Skeletal muscle cell (primary cell): ENCODE data around the gene P2RX5.
A peak's percentile ranks its signal among the peaks of the same experiment; 100 is the strongest.

Experiments used
- DNase-seq: peaks from one replicate; pipeline ENCODE4 v3.0.0-alpha.2; 2010; ENCODE audit warnings: low read depth
- H3K4me3 ChIP-seq: 2 replicates; pipeline ENCODE4 v1.5.1; 2011; ENCODE audit warnings: low read depth, mild to moderate bottlenecking, control low read depth, low read length, moderate library complexity

Gene P2RX5

DNA sequence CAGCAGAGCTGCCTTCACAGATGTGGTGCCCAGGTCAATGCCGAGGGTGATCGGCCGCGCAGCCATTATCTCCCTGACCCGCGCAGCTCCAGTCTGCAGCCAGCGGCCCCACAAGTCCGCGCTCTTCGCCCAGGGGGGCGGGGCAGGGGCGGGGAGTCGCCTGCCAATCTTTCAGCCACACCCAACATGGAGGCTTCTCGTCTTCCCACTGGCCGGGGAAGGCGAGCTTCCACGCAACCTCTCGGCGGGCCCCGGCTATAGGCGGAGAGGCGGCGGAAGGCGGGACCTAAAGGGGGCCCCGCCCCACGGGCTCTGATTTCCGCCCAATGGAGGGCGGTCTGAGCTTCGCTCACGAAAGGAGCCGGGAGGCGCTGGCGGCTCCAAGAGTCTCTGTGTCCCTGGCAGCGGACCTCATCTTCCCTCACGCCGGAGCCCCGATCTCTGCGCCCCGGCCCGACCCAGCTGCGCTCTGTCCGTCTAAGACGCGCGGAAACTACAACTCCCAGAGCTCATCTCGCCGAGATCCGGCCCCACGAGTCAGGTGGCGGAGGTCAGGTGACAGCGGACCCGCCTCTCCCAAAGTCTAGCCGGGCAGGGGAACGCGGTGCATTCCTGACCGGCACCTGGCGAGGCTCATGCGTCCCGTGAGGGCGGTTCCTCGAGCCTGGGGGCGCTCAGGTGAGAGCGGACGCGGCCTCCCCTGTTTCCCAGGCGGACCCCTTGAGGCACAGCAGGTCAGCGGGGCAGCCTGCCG, 59.6 kb downstream of the P2RX5 start, which contains the start of the genes CTNS and SHPK:
CTNS (plus strand) TSS at position 607 of the 754 bp plus-strand sequence. CDS start 3,447 bp downstream, outside the sequence.
SHPK (minus strand) TSS at position 97 of the 754 bp plus-strand sequence; CDS start at position 66, 31 bp downstream.
- DNase-seq, result peak; percentile 83
- peak within 1 kb of the TSS; percentile 96 for H3K4me3 ChIP-seq

- DNase-seq, result no peak
- H3K4me3 ChIP-seq, result peak overlapping the region; percentile 96
These were observed 60.3 kb downstream of the P2RX5 start for GRCh38 chr17:3635474-3636153.

GRCh38 chr17:3632287-3632686, 63.7 kb downstream of the P2RX5 start:
- no peak for DNase-seq
- H3K4me3 ChIP-seq, result no peak overlapping the region

DNA sequence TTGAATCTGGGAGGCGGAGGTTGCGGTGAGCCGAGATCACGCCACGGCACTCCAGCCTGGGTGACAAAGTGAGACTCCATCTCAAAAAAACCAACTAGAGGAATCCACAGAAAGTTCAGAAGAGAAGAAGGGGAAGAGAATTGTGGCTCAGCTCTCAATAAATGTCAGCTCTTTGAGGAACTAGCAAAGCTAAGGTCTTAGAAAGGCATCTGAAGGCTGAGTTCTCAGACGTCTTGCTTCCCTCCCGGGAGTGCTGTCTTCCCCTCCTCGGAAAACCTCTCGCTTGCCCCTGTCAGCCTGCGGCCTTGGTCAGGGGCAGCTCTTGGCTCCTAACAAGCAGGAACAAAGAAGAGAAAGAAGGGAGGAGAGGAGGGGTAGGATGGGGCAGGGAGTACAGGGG, 65.2 kb downstream of the P2RX5 start:
- no peak for DNase-seq
- no peak overlapping the region for H3K4me3 ChIP-seq

GRCh38 chr17:3627769-3628167, 68.2 kb downstream of the P2RX5 start:
- no peak overlapping the region for H3K4me3 ChIP-seq
- DNase-seq, result no peak

DNA sequence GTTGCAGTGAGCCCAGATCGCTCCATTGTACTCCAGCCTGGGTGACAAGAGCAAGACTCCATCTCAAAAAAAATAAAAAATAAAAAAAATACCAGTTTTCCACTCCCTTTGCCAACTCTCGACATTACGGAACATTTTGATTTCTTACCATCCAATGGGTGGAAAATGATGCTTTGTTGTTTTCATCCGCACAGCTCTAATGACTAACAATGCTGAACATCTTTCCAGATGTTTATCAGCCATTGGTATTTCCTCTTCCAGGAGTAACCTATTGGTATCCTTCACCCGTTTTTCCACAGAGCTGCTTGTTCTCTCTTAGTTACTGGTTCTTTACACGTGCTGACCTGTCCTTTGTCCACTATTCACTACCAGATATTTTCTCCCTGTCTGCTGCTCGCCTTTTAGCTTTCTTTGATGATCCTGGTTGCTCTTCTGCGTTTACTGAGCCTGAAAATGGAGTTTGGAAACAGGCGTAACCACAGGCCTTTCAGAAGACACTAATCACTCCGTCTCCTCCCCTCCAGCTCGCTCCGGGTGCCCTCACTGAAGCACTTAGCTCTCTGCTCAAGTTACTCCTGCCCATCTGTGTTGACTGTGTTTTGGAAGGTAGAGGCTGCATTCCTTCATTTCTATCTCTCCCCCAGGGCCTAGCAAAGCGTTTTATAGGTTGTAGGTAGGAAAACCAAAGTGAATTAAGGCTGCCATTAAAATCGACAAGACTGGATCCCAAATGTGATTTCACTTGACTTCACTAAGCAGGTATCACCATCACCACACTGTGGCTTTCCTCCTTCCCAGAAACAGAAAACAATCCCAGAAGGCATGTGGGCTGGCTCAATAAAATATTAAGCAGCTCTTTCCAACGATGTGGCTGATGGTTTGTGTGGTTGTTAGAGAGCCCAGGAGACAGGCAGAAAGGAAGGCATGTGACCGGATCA, 68.9 kb downstream of the P2RX5 start:
- DNase-seq, result no peak
- H3K4me3 ChIP-seq, result no peak overlapping the region
